K562 (cell line): ENCODE results near the gene PTPRU. TPM values are rescaled to one million over a fixed set of nuclear protein-coding genes. Genes with fewer than 3 reads are reported as not detected.

Experiments used
- ATAC-seq: fragments of 200-7000 bp; cut with Tn5 transposase; 3 replicates; pipeline ENCODE4 v1.9.1; 2020; ENCODE audit warnings: moderate library complexity
- BruUV-seq: library from RNA; stranded (reverse); fragments of 400-500 nt; replicated peaks from 2 replicates; lab custom pipeline; 2021; lab: Mats Ljungman, UMichigan
- CTCF ChIA-PET: fragments of 300-600 bp; formaldehyde crosslinking; extraction: SDS; loops from one replicate; lab custom pipeline; 2021; ENCODE audit warnings: low intra/inter-chr PET ratio; lab: Yijun Ruan, JAX
- POLR2A ChIA-PET: fragments of 300-600, 350-650 bp; sonication (Branson Sonifier 250); formaldehyde crosslinking; extraction: SDS; loops from one replicate; lab custom pipeline; 2021; ENCODE audit warnings: antibody characterized with exemption, inconsistent platforms; lab: Yijun Ruan, JAX
- DNase-seq, 4 experiments: peaks; one replicate each; pipeline versions ENCODE4 v3.0.0 to v3.0.0-alpha.2; 2011 to 2018; ENCODE audit warnings: low spot score in 3 of 4, mixed read lengths in 3 of 4; ENCODE audit errors: extremely low read depth in 1 of 4
- FAIRE-seq: peaks from 2 replicates; lab custom pipeline; 2011; peaks lifted over from hg19 to GRCh38; lab: Jason Lieb, UNC
- H2AFZ ChIP-seq: 2 replicates; pipeline ENCODE4 v1.6.0; 2011; ENCODE audit warnings: low read depth, low read length, control low read depth, inconsistent platforms
- H3K27ac ChIP-seq: fragments of 200-600 bp; 3 replicates; pipeline ENCODE4 v1.8.0; 2011; ENCODE audit warnings: low read depth, mild to moderate bottlenecking, control low read depth, inconsistent platforms, low read length, moderate library complexity, mixed read lengths; ENCODE audit errors: extremely low read depth
- H3K27me3 ChIP-seq, 2 experiments: fragments of 300-600 bp in 1 of 2; 2 replicates in 1 of 2; 3 replicates in 1 of 2; pipeline versions ENCODE4 v1.6.0 to v1.8.0; 2011; ENCODE audit warnings: inconsistent platforms in 2 of 2, low read length in 2 of 2, mild to moderate bottlenecking in 1 of 2, mixed read lengths in 1 of 2, moderate library complexity in 1 of 2; ENCODE audit not compliant: control insufficient read depth in 2 of 2, insufficient read depth in 2 of 2
- H3K36me3 ChIP-seq: fragments of 300-600 bp; 3 replicates; pipeline ENCODE4 v1.8.0; 2011; ENCODE audit warnings: mild to moderate bottlenecking, low read length, inconsistent platforms; ENCODE audit not compliant: control insufficient read depth, insufficient read depth
- H3K4me1 ChIP-seq, 2 experiments: fragments of 200-600 bp in 1 of 2; replicated peaks in 1 of 2; 2 replicates in 1 of 2; 3 replicates in 1 of 2; pipeline versions ENCODE4 v1.5.1 to v1.8.0; 2011; ENCODE audit warnings: inconsistent platforms in 2 of 2, low read length in 2 of 2, mild to moderate bottlenecking in 1 of 2, mixed read lengths in 1 of 2, moderate library complexity in 1 of 2; ENCODE audit not compliant: control insufficient read depth in 2 of 2, insufficient read depth in 2 of 2
- H3K4me2 ChIP-seq: 2 replicates; pipeline ENCODE4 v1.6.1; 2011; ENCODE audit warnings: low read length, control low read depth, inconsistent platforms, mixed read lengths; ENCODE audit not compliant: insufficient read depth
- H3K4me3 ChIP-seq: fragments of 200-600 bp; sonication (generic), shearing (Covaris generic); 2 replicates; pipeline ENCODE4 v1.5.1; 2016; ENCODE audit warnings: control low read depth, inconsistent platforms
- H3K79me2 ChIP-seq: fragments of 200-600 bp; 3 replicates; pipeline ENCODE4 v1.8.0; 2011; ENCODE audit warnings: low read length, inconsistent platforms; ENCODE audit not compliant: control insufficient read depth, insufficient read depth
- H3K9ac ChIP-seq, 2 experiments: 2 replicates each; pipeline versions ENCODE4 v1.6.0 to v1.6.1; 2011; ENCODE audit warnings: low read depth in 2 of 2, low read length in 2 of 2, control low read depth in 1 of 2, inconsistent platforms in 1 of 2, mild to moderate bottlenecking in 1 of 2, mixed read lengths in 1 of 2; ENCODE audit not compliant: insufficient read depth in 1 of 2
- H3K9me1 ChIP-seq: one replicate; pipeline ENCODE4 v1.6.0; 2011; ENCODE audit warnings: inconsistent platforms, mild to moderate bottlenecking, low read length, moderate library complexity; ENCODE audit not compliant: control insufficient read depth, insufficient read depth
- H3K9me3 ChIP-seq: replicated peaks from 2 replicates; pipeline ENCODE4 v1.5.1; 2011; ENCODE audit warnings: low read depth, low read length, inconsistent platforms; ENCODE audit not compliant: control insufficient read depth, insufficient read depth
- H4K20me1 ChIP-seq: replicated peaks from 2 replicates; pipeline ENCODE4 v1.6.1; 2011; ENCODE audit warnings: low read length, inconsistent platforms, mixed read lengths; ENCODE audit not compliant: control insufficient read depth, insufficient read depth
- CBX8 ChIP-seq: fragments of 200-600 bp; sonication (generic); IDR thresholded peaks from 2 replicates; pipeline ENCODE4 v1.6.1; 2012; ENCODE audit warnings: borderline replicate concordance, mixed run types, low read depth, mild to moderate bottlenecking, moderate library complexity, mixed read lengths, low read length, control low read depth, inconsistent platforms; ENCODE audit not compliant: poor library complexity, severe bottlenecking; ENCODE audit errors: extremely low read depth
- MAZ ChIP-seq, 2 experiments: fragments of 450-650 bp in 1 of 2; sonication (generic) in 1 of 2; formaldehyde crosslinking; IDR thresholded peaks in 1 of 2; conservative IDR thresholded peaks in 1 of 2; 2 replicates each; pipeline versions ENCODE4 v1.4.0 to v1.5.0; 2020; ENCODE audit warnings: mild to moderate bottlenecking in 1 of 2, missing genetic modification reagents in 1 of 2
- PHF8 ChIP-seq: fragments of 200-600 bp; sonication (generic); IDR thresholded peaks from 2 replicates; pipeline ENCODE4 v1.6.1; 2012; ENCODE audit warnings: mixed run types, mild to moderate bottlenecking, inconsistent platforms, low read length, moderate library complexity, borderline replicate concordance
- PRPF4 ChIP-seq: fragments of 200-400 bp; formaldehyde crosslinking; IDR thresholded peaks from one replicate; pipeline ENCODE4 v1.6.1; 2017; ENCODE audit warnings: low read length, low read depth, mild to moderate bottlenecking; ENCODE audit not compliant: insufficient read depth, poor library complexity, severe bottlenecking
- ZNF436 ChIP-seq: fragments of 250-450, 450-650 bp; sonication (Bioruptor Pico); formaldehyde crosslinking; IDR thresholded peaks from 2 replicates; pipeline ENCODE4 v1.7.0; 2020; ENCODE audit warnings: mild to moderate bottlenecking
- WGBS: fragments of 100-300 bp; shearing (Covaris generic); methylation state at CpG from one replicate; pipeline ENCODE4 v1.1.6; 2016; ENCODE audit warnings: low coverage, mixed read lengths; ENCODE audit not compliant: insufficient coverage; ENCODE audit errors: missing lambda C conversion rate; 5-methylcytosine and 5-hydroxymethylcytosine counted together
- in situ Hi-C: fragments of 300-500 bp; cut with MboI; formaldehyde crosslinking; loops from 4 replicates; pipeline ENCODE4 v1.15.0; 2018; ENCODE audit warnings: inconsistent platforms, mixed read lengths
- intact Hi-C: fragments of 100-400 bp; cut with micrococcal nuclease; formaldehyde crosslinking; loops from 2 replicates; pipeline ENCODE4 v1.14.2; 2022
- polyA plus RNA-seq, 8 experiments: library from polyadenylated mRNA; depleted of rRNA in 4 of 8; stranded (reverse) in 5 of 8; unstranded in 3 of 8; fragments of >200 nt; fragmentation: Nextera tagmentation in 2 of 8; fragmentation: Illumina TruSeq in 1 of 8; extraction: Ambion mirVana in 2 of 8; extraction: Trizol in 1 of 8; gene quantifications; 2 replicates each; pipeline versions ENCODE4 v1.2.1 to v1.2.3, GENCODE V29; 2011 to 2014; ENCODE audit warnings: inconsistent platforms in 1 of 8, missing spikeins in 1 of 8
- total RNA-seq, 7 experiments: library from RNA; depleted of rRNA in 6 of 7; stranded (reverse); fragments of >200 nt in 6 of 7; fragmentation: Illumina TruSeq in 2 of 7; extraction: Trizol in 2 of 7; gene quantifications; 2 replicates each; pipeline versions ENCODE4 v1.2.1 to v1.2.3, GENCODE V29; 2011 to 2021; ENCODE audit warnings: low replicate concordance in 1 of 7
- TF ChIP-seq, protein P1 (sequence below): sonication (generic); formaldehyde crosslinking; IDR thresholded peaks from 2 replicates; pipeline ENCODE4 v1.8.0; 2022; ENCODE audit warnings: missing genetic modification reagents, mild to moderate bottlenecking, borderline replicate concordance
- TF ChIP-seq, protein P2 (sequence below): fragments of 450-650 bp; IDR thresholded peaks from 2 replicates; pipeline ENCODE4 v1.6.1; 2016; ENCODE audit warnings: missing biosample characterization, missing genetic modification characterization
- TF ChIP-seq, protein P3 (sequence below): fragments of 450-650 bp; formaldehyde crosslinking; IDR thresholded peaks from 2 replicates; pipeline ENCODE4 v1.4.0; 2020; ENCODE audit warnings: mild to moderate bottlenecking
- TF ChIP-seq, protein P4 (sequence below): fragments of 250-450 bp; sonication (Bioruptor Pico); IDR thresholded peaks from 2 replicates; pipeline ENCODE4 v1.4.0; 2020; ENCODE audit warnings: mild to moderate bottlenecking, moderate library complexity, borderline replicate concordance
- TF ChIP-seq, protein P5 (sequence below): fragments of 450-650 bp; formaldehyde crosslinking; IDR thresholded peaks from 2 replicates; pipeline ENCODE4 v1.4.0; 2020; ENCODE audit warnings: mild to moderate bottlenecking, mixed read lengths

PTPRU gene
- total and polyA plus RNA-seq, 9 of the 15 experiments (the other 6 are each of a cell fraction or from before 2014, with no cell fraction given): 0.01 to 2.9 (median 1.0) TPM

DNA sequence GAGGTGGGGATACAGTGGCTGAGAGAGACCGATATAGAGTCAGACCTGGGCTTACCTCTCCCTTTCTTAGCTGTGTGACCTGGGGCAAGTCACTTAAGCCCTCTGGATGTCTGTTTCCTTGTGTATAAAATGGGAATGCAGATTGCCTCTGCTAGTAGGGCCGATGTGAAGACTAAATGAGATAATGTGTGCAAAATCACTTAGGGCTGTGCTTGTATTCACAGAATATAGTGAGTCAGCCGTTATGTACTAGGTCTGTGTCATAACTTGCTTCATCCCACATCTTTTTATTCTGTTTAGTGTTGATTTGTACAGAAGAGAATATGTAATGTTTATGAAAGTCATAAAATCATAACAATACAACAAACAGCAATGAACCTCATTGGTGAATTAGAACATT, 56.0 kb downstream of the PTPRU start:
- H3K27ac ChIP-seq: no peak overlapping the region
- H3K9ac ChIP-seq: no peak overlapping the region
- H3K4me3 ChIP-seq: no peak overlapping the region
- ChIA-PET POLR2A (interaction anchor here (0.7 to 1.7 kb wide), 4 partner anchors 9 to 572 kb away, joined by 3 to 5 read pairs (median 4); no protein-coding TSS in a partner anchor), CTCF (no interaction called here)
- no peaks in the 10 kb centered on the region for H3K4me1 ChIP-seq
- ATAC-seq (no peak), DNase-seq (no peak), FAIRE-seq (no peak)
- in situ Hi-C loops: no loop called here
- intact Hi-C loops: no loop called here
- H3K36me3 ChIP-seq: no peaks in the 10 kb centered on the region
- no peaks in the 10 kb centered on the region for H3K9me3 ChIP-seq
- no peak overlapping the region for H3K4me2 ChIP-seq
- no peaks in the 10 kb centered on the region for H3K9me1 ChIP-seq
- H2AFZ ChIP-seq: no peak overlapping the region
- no TSS peak for BruUV-seq
- 2% methylated on average over 3 of the region's 3 CpGs for WGBS
- H4K20me1 ChIP-seq: no peaks in the 10 kb centered on the region; the same call in 1 of the 2 replicates
- no peaks in the 10 kb centered on the region for H3K79me2 ChIP-seq
- H3K27me3 ChIP-seq: peaks cover 18 to 36% of the 10 kb centered on the region in 2 experiments
- TF ChIP-seq PRPF4: no peak
- TF ChIP-seq, protein P1, sequence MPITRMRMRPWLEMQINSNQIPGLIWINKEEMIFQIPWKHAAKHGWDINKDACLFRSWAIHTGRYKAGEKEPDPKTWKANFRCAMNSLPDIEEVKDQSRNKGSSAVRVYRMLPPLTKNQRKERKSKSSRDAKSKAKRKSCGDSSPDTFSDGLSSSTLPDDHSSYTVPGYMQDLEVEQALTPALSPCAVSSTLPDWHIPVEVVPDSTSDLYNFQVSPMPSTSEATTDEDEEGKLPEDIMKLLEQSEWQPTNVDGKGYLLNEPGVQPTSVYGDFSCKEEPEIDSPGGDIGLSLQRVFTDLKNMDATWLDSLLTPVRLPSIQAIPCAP (CRISPR knock-in tag): no peak
- TF ChIP-seq, protein P2, sequence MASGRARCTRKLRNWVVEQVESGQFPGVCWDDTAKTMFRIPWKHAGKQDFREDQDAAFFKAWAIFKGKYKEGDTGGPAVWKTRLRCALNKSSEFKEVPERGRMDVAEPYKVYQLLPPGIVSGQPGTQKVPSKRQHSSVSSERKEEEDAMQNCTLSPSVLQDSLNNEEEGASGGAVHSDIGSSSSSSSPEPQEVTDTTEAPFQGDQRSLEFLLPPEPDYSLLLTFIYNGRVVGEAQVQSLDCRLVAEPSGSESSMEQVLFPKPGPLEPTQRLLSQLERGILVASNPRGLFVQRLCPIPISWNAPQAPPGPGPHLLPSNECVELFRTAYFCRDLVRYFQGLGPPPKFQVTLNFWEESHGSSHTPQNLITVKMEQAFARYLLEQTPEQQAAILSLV (tag): no peak
- TF ChIP-seq ZNF436: no peak
- TF ChIP-seq, protein P3, sequence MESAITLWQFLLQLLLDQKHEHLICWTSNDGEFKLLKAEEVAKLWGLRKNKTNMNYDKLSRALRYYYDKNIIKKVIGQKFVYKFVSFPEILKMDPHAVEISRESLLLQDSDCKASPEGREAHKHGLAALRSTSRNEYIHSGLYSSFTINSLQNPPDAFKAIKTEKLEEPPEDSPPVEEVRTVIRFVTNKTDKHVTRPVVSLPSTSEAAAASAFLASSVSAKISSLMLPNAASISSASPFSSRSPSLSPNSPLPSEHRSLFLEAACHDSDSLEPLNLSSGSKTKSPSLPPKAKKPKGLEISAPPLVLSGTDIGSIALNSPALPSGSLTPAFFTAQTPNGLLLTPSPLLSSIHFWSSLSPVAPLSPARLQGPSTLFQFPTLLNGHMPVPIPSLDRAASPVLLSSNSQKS (CRISPR knock-in tag): no peak
- TF ChIP-seq, protein P4, sequence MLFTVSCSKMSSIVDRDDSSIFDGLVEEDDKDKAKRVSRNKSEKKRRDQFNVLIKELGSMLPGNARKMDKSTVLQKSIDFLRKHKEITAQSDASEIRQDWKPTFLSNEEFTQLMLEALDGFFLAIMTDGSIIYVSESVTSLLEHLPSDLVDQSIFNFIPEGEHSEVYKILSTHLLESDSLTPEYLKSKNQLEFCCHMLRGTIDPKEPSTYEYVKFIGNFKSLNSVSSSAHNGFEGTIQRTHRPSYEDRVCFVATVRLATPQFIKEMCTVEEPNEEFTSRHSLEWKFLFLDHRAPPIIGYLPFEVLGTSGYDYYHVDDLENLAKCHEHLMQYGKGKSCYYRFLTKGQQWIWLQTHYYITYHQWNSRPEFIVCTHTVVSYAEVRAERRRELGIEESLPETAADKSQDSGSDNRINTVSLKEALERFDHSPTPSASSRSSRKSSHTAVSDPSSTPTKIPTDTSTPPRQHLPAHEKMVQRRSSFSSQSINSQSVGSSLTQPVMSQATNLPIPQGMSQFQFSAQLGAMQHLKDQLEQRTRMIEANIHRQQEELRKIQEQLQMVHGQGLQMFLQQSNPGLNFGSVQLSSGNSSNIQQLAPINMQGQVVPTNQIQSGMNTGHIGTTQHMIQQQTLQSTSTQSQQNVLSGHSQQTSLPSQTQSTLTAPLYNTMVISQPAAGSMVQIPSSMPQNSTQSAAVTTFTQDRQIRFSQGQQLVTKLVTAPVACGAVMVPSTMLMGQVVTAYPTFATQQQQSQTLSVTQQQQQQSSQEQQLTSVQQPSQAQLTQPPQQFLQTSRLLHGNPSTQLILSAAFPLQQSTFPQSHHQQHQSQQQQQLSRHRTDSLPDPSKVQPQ: no peak
- TF ChIP-seq MAZ (CRISPR knock-in tag; conservative IDR thresholded peaks at IDR 0.05 in 1 of 2, IDR thresholded peaks at IDR 0.05 in 1 of 2): no peak
- TF ChIP-seq CBX8: no peak
- TF ChIP-seq PHF8: no peak
- TF ChIP-seq, protein P5, sequence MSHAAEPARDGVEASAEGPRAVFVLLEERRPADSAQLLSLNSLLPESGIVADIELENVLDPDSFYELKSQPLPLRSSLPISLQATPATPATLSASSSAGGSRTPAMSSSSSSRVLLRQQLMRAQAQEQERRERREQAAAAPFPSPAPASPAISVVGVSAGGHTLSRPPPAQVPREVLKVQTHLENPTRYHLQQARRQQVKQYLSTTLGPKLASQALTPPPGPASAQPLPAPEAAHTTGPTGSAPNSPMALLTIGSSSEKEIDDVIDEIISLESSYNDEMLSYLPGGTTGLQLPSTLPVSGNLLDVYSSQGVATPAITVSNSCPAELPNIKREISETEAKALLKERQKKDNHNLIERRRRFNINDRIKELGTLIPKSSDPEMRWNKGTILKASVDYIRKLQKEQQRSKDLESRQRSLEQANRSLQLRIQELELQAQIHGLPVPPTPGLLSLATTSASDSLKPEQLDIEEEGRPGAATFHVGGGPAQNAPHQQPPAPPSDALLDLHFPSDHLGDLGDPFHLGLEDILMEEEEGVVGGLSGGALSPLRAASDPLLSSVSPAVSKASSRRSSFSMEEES (CRISPR knock-in tag): no peak
